ENCODE measurements around the gene MFSD11. TPM values are rescaled to one million over a fixed set of nuclear protein-coding genes. Genes with fewer than 3 reads are reported as not detected.

The MFSD11 gene
- total RNA-seq, 1 experiment from 2014 or later, result 34.3 TPM

DNA sequence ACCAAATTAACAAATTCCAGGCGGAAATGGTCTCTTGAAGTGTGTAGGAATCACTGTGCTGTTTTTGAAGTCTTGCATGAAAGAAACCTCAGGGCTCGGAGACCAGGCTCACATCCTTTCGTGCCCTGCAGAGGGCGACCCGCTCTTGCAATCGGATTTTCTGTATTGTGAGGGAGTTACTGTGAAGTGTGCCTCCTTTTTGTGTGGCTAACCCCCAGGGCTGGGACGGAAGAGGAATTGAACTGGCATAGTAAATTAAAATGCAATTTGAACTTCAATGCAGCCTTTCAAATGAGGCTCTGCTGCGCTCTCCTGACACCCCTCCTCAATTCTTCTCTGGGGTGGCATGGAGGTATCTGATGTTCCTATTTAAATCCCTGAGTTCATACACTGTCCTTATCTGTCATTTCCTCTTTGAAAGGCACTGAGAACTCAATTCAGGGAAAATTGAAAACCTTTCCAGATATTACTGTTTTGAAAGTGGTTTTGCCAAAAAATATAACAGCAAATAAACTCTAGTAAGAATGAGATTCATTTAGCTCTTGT lies 78.7 kb downstream of the MFSD11 start:
- no peak overlapping the region for H3K4me3 ChIP-seq (ENCODE audit: low read length)
- H3K9ac ChIP-seq (ENCODE audit: low read length), result peak overlapping the region; percentile 3; the same call in 1 of the 2 replicates
- H3K27ac ChIP-seq (ENCODE audit: low read length), result no peak overlapping the region
- H3K9me3 ChIP-seq (ENCODE audit: low read length), result no peaks in the 10 kb centered on the region
- no peaks in the 10 kb centered on the region for H4K20me1 ChIP-seq (ENCODE audit: insufficient read depth, low read depth, low read length)
- peak overlapping the region; percentile 36 for H3K4me2 ChIP-seq (ENCODE audit: low read depth, low read length, poor library complexity, severe bottlenecking)
- no peak overlapping the region for H2AFZ ChIP-seq (ENCODE audit: low read length)
- peaks cover 39% of the 10 kb centered on the region for H3K4me1 ChIP-seq (ENCODE audit: low read length)
- H3K79me2 ChIP-seq (ENCODE audit: low read length), result no peaks in the 10 kb centered on the region
- no peaks in the 10 kb centered on the region for H3K36me3 ChIP-seq (ENCODE audit: insufficient read depth, low read length)
- DNase-seq, result peak; percentile 91
- no peaks in the 10 kb centered on the region for H3K27me3 ChIP-seq (ENCODE audit: low read length)
- H3K9me2 ChIP-seq (replicated peaks; ENCODE audit: insufficient read depth, low read length), result no peaks in the 10 kb centered on the region

DNA sequence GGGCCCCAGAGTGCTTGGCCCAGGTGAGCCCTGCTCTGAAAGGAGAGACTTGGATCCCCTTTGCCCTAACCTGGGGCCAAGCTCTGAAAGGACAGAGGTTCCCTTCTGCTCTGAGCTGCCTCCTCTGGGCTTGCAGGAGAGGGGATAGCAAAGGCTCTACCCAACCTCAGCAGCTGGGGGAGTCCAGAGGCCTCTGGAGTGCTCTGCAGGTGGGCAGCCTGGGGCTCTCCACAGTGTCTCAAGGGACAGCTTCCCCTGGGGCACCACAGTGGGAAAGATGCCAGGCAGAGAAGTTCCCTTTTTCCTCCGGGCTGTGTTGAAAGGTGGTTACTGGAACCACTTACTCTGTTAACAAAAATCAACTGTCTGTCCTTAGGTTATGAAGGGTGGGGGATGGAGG lies 82.1 kb downstream of the MFSD11 start:
- Histone ChIP-seq H3K27ac (ENCODE audit: low read length) (peak overlapping the region; percentile 72), H3K9me3 (ENCODE audit: low read length) (no peaks in the 10 kb centered on the region), H3K9me2 (replicated peaks; ENCODE audit: insufficient read depth, low read length) (no peaks in the 10 kb centered on the region)

DNA sequence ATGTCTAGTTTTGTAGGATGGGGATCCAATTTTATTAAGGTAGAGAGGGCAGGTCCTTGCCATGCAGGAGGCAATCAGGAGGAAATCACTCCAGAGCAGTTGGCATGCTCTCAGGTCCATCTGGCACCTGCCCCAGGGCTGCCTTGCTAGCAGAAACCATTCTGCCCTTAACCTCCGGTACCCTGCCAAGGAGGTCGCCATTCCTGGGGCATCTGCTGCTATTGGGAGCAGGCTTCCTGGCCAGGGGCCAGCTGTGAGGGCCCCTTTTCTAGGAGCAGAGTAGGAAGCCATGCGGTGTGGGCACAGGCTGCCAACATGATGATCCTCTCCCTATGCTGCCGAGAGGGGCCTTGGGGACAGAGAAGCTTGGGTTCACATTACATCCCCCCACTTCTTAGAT lies 82.6 kb downstream of the MFSD11 start:
- H2AFZ ChIP-seq (ENCODE audit: low read length), result no peak overlapping the region
- H3K79me2 ChIP-seq (ENCODE audit: low read length), result no peaks in the 10 kb centered on the region
- no peaks in the 10 kb centered on the region for H3K36me3 ChIP-seq (ENCODE audit: insufficient read depth, low read length)
- H3K27me3 ChIP-seq (ENCODE audit: low read length), result no peaks in the 10 kb centered on the region
- H3K4me3 ChIP-seq (ENCODE audit: low read length), result peak overlapping the region; percentile 47
- peak; percentile 46 for DNase-seq
- H3K9me2 ChIP-seq (replicated peaks; ENCODE audit: insufficient read depth, low read length), result no peaks in the 10 kb centered on the region
- no peaks in the 10 kb centered on the region for H3K9me3 ChIP-seq (ENCODE audit: low read length)
- peak overlapping the region; percentile 72; the same call in 1 of the 2 replicates for H3K27ac ChIP-seq (ENCODE audit: low read length)
- peaks cover 39% of the 10 kb centered on the region for H3K4me1 ChIP-seq (ENCODE audit: low read length)
- H4K20me1 ChIP-seq (ENCODE audit: insufficient read depth, low read depth, low read length), result no peaks in the 10 kb centered on the region
- H3K4me2 ChIP-seq (ENCODE audit: low read depth, low read length, poor library complexity, severe bottlenecking), result peak overlapping the region; percentile 74
- H3K9ac ChIP-seq (ENCODE audit: low read length), result peak overlapping the region; percentile 44; the same call in 1 of the 2 replicates

More for the DNA sequence above, 82.1 kb downstream of the MFSD11 start:
- Histone ChIP-seq H4K20me1 (ENCODE audit: insufficient read depth, low read depth, low read length) (no peaks in the 10 kb centered on the region), H3K9ac (ENCODE audit: low read length) (peak overlapping the region; percentile 44), H3K36me3 (ENCODE audit: insufficient read depth, low read length) (no peaks in the 10 kb centered on the region), H3K4me3 (ENCODE audit: low read length) (peak overlapping the region; percentile 47), H3K4me2 (ENCODE audit: low read depth, low read length, poor library complexity, severe bottlenecking) (peak overlapping the region; percentile 74), H2AFZ (ENCODE audit: low read length) (no peak overlapping the region), H3K4me1 (ENCODE audit: low read length) (peaks cover 39% of the 10 kb centered on the region), H3K27me3 (ENCODE audit: low read length) (no peaks in the 10 kb centered on the region), H3K79me2 (ENCODE audit: low read length) (no peaks in the 10 kb centered on the region)
- peak; percentile 90 for DNase-seq

GRCh38 chr17:76822184-76822778 lies 84.4 kb downstream of the MFSD11 start:
- Histone ChIP-seq H3K79me2 (ENCODE audit: low read length) (no peaks in the 10 kb centered on the region), H3K27ac (ENCODE audit: low read length) (no peak overlapping the region), H2AFZ (ENCODE audit: low read length) (no peak overlapping the region), H3K4me3 (ENCODE audit: low read length) (no peak overlapping the region), H3K9me2 (replicated peaks; ENCODE audit: insufficient read depth, low read length) (no peaks in the 10 kb centered on the region), H3K4me2 (ENCODE audit: low read depth, low read length, poor library complexity, severe bottlenecking) (no peak overlapping the region), H3K9ac (ENCODE audit: low read length) (no peak overlapping the region), H3K9me3 (ENCODE audit: low read length) (no peaks in the 10 kb centered on the region), H3K36me3 (ENCODE audit: insufficient read depth, low read length) (no peaks in the 10 kb centered on the region), H3K4me1 (ENCODE audit: low read length) (peaks cover 33% of the 10 kb centered on the region), H3K27me3 (ENCODE audit: low read length) (no peaks in the 10 kb centered on the region), H4K20me1 (ENCODE audit: insufficient read depth, low read depth, low read length) (no peaks in the 10 kb centered on the region)
- peak; percentile 52 for DNase-seq

DNA sequence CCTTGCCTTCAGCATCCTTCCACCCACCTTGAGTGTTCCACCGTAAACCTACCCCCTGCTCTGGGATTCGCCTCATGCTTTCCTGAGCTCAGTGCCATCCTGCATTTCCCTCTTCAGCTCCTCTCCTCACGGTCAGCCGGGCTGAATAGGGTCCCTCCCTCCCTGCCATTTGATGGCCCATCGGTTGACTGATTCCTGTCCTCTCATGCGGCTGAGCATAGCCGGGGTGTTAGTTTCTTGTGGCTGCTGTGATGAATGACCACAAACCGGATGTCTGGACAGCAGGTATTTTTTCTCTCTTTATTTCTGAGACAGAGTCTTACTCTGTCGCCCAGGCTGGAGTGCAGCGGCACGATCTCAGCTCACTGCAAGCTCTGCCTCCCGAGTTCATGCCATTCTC lies 86.2 kb downstream of the MFSD11 start:
- Histone ChIP-seq H3K27me3 (ENCODE audit: low read length) (no peaks in the 10 kb centered on the region), H4K20me1 (ENCODE audit: insufficient read depth, low read depth, low read length) (no peaks in the 10 kb centered on the region), H3K4me3 (ENCODE audit: low read length) (no peak overlapping the region), H2AFZ (ENCODE audit: low read length) (no peak overlapping the region), H3K4me2 (ENCODE audit: low read depth, low read length, poor library complexity, severe bottlenecking) (no peak overlapping the region), H3K9me3 (ENCODE audit: low read length) (no peaks in the 10 kb centered on the region), H3K9ac (ENCODE audit: low read length) (no peak overlapping the region), H3K27ac (ENCODE audit: low read length) (no peak overlapping the region), H3K4me1 (ENCODE audit: low read length) (peaks cover 22% of the 10 kb centered on the region), H3K9me2 (replicated peaks; ENCODE audit: insufficient read depth, low read length) (no peaks in the 10 kb centered on the region), H3K36me3 (ENCODE audit: insufficient read depth, low read length) (no peaks in the 10 kb centered on the region), H3K79me2 (ENCODE audit: low read length) (no peaks in the 10 kb centered on the region)
- DNase-seq, result no peak

DNA sequence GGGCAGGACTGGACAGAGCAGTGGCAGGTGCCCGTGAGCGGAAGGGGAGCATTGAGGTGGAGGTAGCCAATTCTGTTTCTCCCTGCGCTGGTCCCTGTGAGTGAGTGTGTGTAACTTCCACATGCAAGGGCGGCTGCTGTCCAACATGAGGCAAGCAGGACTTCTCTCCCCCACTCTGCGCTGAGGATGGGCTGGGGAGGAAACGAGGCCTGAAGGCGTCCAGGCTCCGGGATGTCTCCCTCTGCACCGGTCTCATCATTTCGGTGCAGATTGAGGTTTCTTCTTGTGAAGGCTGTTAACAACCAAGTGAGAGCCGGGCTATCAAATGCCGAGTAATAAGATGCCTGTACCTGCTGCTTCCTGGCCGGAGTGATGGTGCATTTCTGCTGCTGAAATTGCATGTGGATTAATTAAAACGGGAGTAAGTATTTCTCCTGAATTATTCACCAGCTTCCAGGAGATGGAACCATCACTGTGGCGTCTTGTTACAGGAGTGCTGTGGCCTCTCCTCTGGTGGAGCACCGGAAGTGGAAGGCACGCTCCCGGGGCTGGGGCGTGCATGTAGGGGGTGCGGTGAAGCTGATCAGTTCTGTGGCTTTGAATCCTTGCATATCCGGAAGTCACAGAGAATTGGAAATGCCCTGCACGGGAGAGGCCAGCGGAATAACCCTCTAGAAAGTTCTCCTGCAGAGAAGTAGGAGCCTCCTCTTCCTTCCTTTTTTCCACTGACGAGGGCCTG lies 88.6 kb downstream of the MFSD11 start:
- Histone ChIP-seq H3K9me2 (replicated peaks; ENCODE audit: insufficient read depth, low read length) (no peaks in the 10 kb centered on the region), H4K20me1 (ENCODE audit: insufficient read depth, low read depth, low read length) (no peaks in the 10 kb centered on the region), H3K9ac (ENCODE audit: low read length) (no peak overlapping the region), H3K27me3 (ENCODE audit: low read length) (no peaks in the 10 kb centered on the region), H3K9me3 (ENCODE audit: low read length) (no peaks in the 10 kb centered on the region), H3K4me1 (ENCODE audit: low read length) (0 out of 2 replicates have a peak, but pooled peaks cover 3% of the 10 kb centered on the region), H3K27ac (ENCODE audit: low read length) (no peak overlapping the region), H3K4me2 (ENCODE audit: low read depth, low read length, poor library complexity, severe bottlenecking) (no peak overlapping the region), H3K4me3 (ENCODE audit: low read length) (no peak overlapping the region), H3K36me3 (ENCODE audit: insufficient read depth, low read length) (no peaks in the 10 kb centered on the region), H2AFZ (ENCODE audit: low read length) (no peak overlapping the region), H3K79me2 (ENCODE audit: low read length) (no peaks in the 10 kb centered on the region)
- DNase-seq, result no peak

GRCh38 chr17:76827736-76828135 lies 89.8 kb downstream of the MFSD11 start:
- DNase-seq, result no peak
- H3K4me1 ChIP-seq (ENCODE audit: low read length), result 0 out of 2 replicates have a peak, but pooled peaks cover 3% of the 10 kb centered on the region
- H3K27me3 ChIP-seq (ENCODE audit: low read length), result no peaks in the 10 kb centered on the region
- no peaks in the 10 kb centered on the region for H3K36me3 ChIP-seq (ENCODE audit: insufficient read depth, low read length)
- no peak overlapping the region for H3K27ac ChIP-seq (ENCODE audit: low read length)
- no peaks in the 10 kb centered on the region for H3K79me2 ChIP-seq (ENCODE audit: low read length)
- no peak overlapping the region for H3K4me3 ChIP-seq (ENCODE audit: low read length)
- no peak overlapping the region for H3K4me2 ChIP-seq (ENCODE audit: low read depth, low read length, poor library complexity, severe bottlenecking)
- H2AFZ ChIP-seq (ENCODE audit: low read length), result no peak overlapping the region
- H4K20me1 ChIP-seq (ENCODE audit: insufficient read depth, low read depth, low read length), result no peaks in the 10 kb centered on the region
- no peaks in the 10 kb centered on the region for H3K9me3 ChIP-seq (ENCODE audit: low read length)
- H3K9ac ChIP-seq (ENCODE audit: low read length), result no peak overlapping the region
- no peaks in the 10 kb centered on the region for H3K9me2 ChIP-seq (replicated peaks; ENCODE audit: insufficient read depth, low read length)
